ENCODE results near the gene BBS1. TPM values are rescaled to one million over a fixed set of nuclear protein-coding genes. Genes with fewer than 3 reads are reported as not detected.

BBS1 gene
- total and polyA plus RNA-seq, 4 donors, result 18.9 to 58.1 (median 31.1) TPM

GRCh38 chr11:66561178-66561974, 50.9 kb downstream of the BBS1 start:
- 80 to 83% methylated on average over 14 of the region's 14 CpGs for WGBS, 2 donors
- H3K27ac ChIP-seq (ENCODE audit: low read depth in 1 of 2, low read length in 2 of 2), result no peak overlapping the region
- H3K4me3 ChIP-seq (ENCODE audit: low read length in 2 of 2), result no peak overlapping the region
- ATAC-seq (ENCODE audit: low FRiP score) (no peak), DNase-seq (no peak)
- no peaks in the 10 kb centered on the region for H3K4me1 ChIP-seq (ENCODE audit: control insufficient read depth in 1 of 2, insufficient read depth in 2 of 2, low read length in 2 of 2)
- no peaks in the 10 kb centered on the region for H3K9me3 ChIP-seq (ENCODE audit: control insufficient read depth, low read length)
- intact Hi-C loops (cut with DNase I), result loop anchor here in 1 of 2 donors (10.0 kb wide), 1 partner anchor 273 kb away; no protein-coding TSS in a partner anchor
- no peaks in the 10 kb centered on the region for H3K36me3 ChIP-seq (ENCODE audit: control insufficient read depth in 1 of 2, insufficient read depth in 2 of 2, low read length in 1 of 2)
- H3K27me3 ChIP-seq (ENCODE audit: control insufficient read depth in 1 of 2, insufficient read depth in 2 of 2, low read length in 1 of 2), result no peaks in the 10 kb centered on the region

GRCh38 chr11:66561975-66562248, 51.5 kb downstream of the BBS1 start:
- intact Hi-C loops (cut with DNase I), result loop anchor here in 1 of 2 donors (10.0 kb wide), 1 partner anchor 273 kb away; no protein-coding TSS in a partner anchor
- H3K27ac ChIP-seq (ENCODE audit: low read depth in 1 of 2, low read length in 2 of 2), result no peak overlapping the region
- H3K4me3 ChIP-seq (ENCODE audit: low read length in 2 of 2), result no peak overlapping the region
- ATAC-seq (ENCODE audit: low FRiP score), result no peak
- no peaks in the 10 kb centered on the region for H3K27me3 ChIP-seq (ENCODE audit: control insufficient read depth in 1 of 2, insufficient read depth in 2 of 2, low read length in 1 of 2)
- WGBS, 2 donors, result 88 to 92% methylated on average over 9 of the region's 9 CpGs
- DNase-seq, result no peak
- no peaks in the 10 kb centered on the region for H3K4me1 ChIP-seq (ENCODE audit: control insufficient read depth in 1 of 2, insufficient read depth in 2 of 2, low read length in 2 of 2)
- H3K36me3 ChIP-seq (ENCODE audit: control insufficient read depth in 1 of 2, insufficient read depth in 2 of 2, low read length in 1 of 2), result no peaks in the 10 kb centered on the region
- no peaks in the 10 kb centered on the region for H3K9me3 ChIP-seq (ENCODE audit: control insufficient read depth, low read length)

- H3K27me3 ChIP-seq (ENCODE audit: control insufficient read depth in 1 of 2, insufficient read depth in 2 of 2, low read length in 1 of 2), result no peaks in the 10 kb centered on the region
- DNase-seq (no peak), ATAC-seq (ENCODE audit: low FRiP score) (no peak)
- H3K9me3 ChIP-seq (ENCODE audit: control insufficient read depth, low read length), result no peaks in the 10 kb centered on the region
- H3K4me1 ChIP-seq (ENCODE audit: control insufficient read depth in 1 of 2, insufficient read depth in 2 of 2, low read length in 2 of 2), result no peaks in the 10 kb centered on the region
- WGBS, 2 donors, result 81 to 95% methylated on average over 2 of the region's 2 CpGs
- H3K4me3 ChIP-seq (ENCODE audit: low read length in 2 of 2), result no peak overlapping the region
- H3K27ac ChIP-seq (ENCODE audit: low read depth in 1 of 2, low read length in 2 of 2), result no peak overlapping the region
- intact Hi-C loops (cut with DNase I), result loop anchor here in 1 of 2 donors (10.0 kb wide), 1 partner anchor 273 kb away; no protein-coding TSS in a partner anchor
- no peaks in the 10 kb centered on the region for H3K36me3 ChIP-seq (ENCODE audit: control insufficient read depth in 1 of 2, insufficient read depth in 2 of 2, low read length in 1 of 2)
Observed at GRCh38 chr11:66562275-66562674, 51.8 kb downstream of the BBS1 start.

GRCh38 chr11:66562907-66563583, 52.6 kb downstream of the BBS1 start:
- no peaks in the 10 kb centered on the region for H3K9me3 ChIP-seq (ENCODE audit: control insufficient read depth, low read length)
- no peak for ATAC-seq (ENCODE audit: low FRiP score)
- intact Hi-C loops (cut with DNase I), result loop anchor here in 1 of 2 donors (10.0 kb wide), 1 partner anchor 272 kb away; no protein-coding TSS in a partner anchor
- no peaks in the 10 kb centered on the region for H3K27me3 ChIP-seq (ENCODE audit: control insufficient read depth in 1 of 2, insufficient read depth in 2 of 2, low read length in 1 of 2)
- H3K4me3 ChIP-seq (ENCODE audit: low read length in 2 of 2), result no peak overlapping the region
- 89 to 91% methylated on average over 17 to 20 of the region's 20 CpGs for WGBS, 2 donors
- H3K4me1 ChIP-seq (ENCODE audit: control insufficient read depth in 1 of 2, insufficient read depth in 2 of 2, low read length in 2 of 2), result no peaks in the 10 kb centered on the region
- DNase-seq, result peak in 1 of 2 donors; percentile 70
- no peak overlapping the region for H3K27ac ChIP-seq (ENCODE audit: low read depth in 1 of 2, low read length in 2 of 2)
- H3K36me3 ChIP-seq (ENCODE audit: control insufficient read depth in 1 of 2, insufficient read depth in 2 of 2, low read length in 1 of 2), result no peaks in the 10 kb centered on the region

- WGBS, 2 donors, result 91 to 96% methylated on average over 10 of the region's 10 CpGs
- peak in 1 of 2 donors; percentile 55 for DNase-seq
- ATAC-seq (ENCODE audit: low FRiP score), result no peak
- no peak overlapping the region for H3K4me3 ChIP-seq (ENCODE audit: low read length in 2 of 2)
- intact Hi-C loops (cut with DNase I), result loop anchor here in 1 of 2 donors (10.0 kb wide), 1 partner anchor 271 kb away; no protein-coding TSS in a partner anchor
- no peaks in the 10 kb centered on the region for H3K27me3 ChIP-seq (ENCODE audit: control insufficient read depth in 1 of 2, insufficient read depth in 2 of 2, low read length in 1 of 2)
- no peaks in the 10 kb centered on the region for H3K9me3 ChIP-seq (ENCODE audit: control insufficient read depth, low read length)
- H3K36me3 ChIP-seq (ENCODE audit: control insufficient read depth in 1 of 2, insufficient read depth in 2 of 2, low read length in 1 of 2), result no peaks in the 10 kb centered on the region
- H3K27ac ChIP-seq (ENCODE audit: low read depth in 1 of 2, low read length in 2 of 2), result no peak overlapping the region
- H3K4me1 ChIP-seq (ENCODE audit: control insufficient read depth in 1 of 2, insufficient read depth in 2 of 2, low read length in 2 of 2), result no peaks in the 10 kb centered on the region
Observed at GRCh38 chr11:66563832-66564231, 53.4 kb downstream of the BBS1 start.

GRCh38 chr11:66564538-66564937, 54.1 kb downstream of the BBS1 start:
- peak in 1 of 2 donors; percentile 51 for DNase-seq
- ATAC-seq (ENCODE audit: low FRiP score), result no peak
- no peaks in the 10 kb centered on the region for H3K36me3 ChIP-seq (ENCODE audit: control insufficient read depth in 1 of 2, insufficient read depth in 2 of 2, low read length in 1 of 2)
- WGBS, 2 donors, result 91 to 92% methylated on average over 14 of the region's 14 CpGs
- H3K4me1 ChIP-seq (ENCODE audit: control insufficient read depth in 1 of 2, insufficient read depth in 2 of 2, low read length in 2 of 2), result no peaks in the 10 kb centered on the region
- intact Hi-C loops (cut with DNase I), result loop anchor here in 1 of 2 donors (10.0 kb wide), 1 partner anchor 270 kb away; no protein-coding TSS in a partner anchor
- no peaks in the 10 kb centered on the region for H3K27me3 ChIP-seq (ENCODE audit: control insufficient read depth in 1 of 2, insufficient read depth in 2 of 2, low read length in 1 of 2)
- H3K9me3 ChIP-seq (ENCODE audit: control insufficient read depth, low read length), result no peaks in the 10 kb centered on the region
- no peak overlapping the region for H3K4me3 ChIP-seq (ENCODE audit: low read length in 2 of 2)
- H3K27ac ChIP-seq (ENCODE audit: low read depth in 1 of 2, low read length in 2 of 2), result no peak overlapping the region

- H3K27me3 ChIP-seq (ENCODE audit: control insufficient read depth in 1 of 2, insufficient read depth in 2 of 2, low read length in 1 of 2), result no peaks in the 10 kb centered on the region
- DNase-seq, result no peak
- WGBS, 2 donors, result 86 to 87% methylated on average over 5 of the region's 5 CpGs
- H3K4me1 ChIP-seq (ENCODE audit: control insufficient read depth in 1 of 2, insufficient read depth in 2 of 2, low read length in 2 of 2), result no peaks in the 10 kb centered on the region
- H3K36me3 ChIP-seq (ENCODE audit: control insufficient read depth in 1 of 2, insufficient read depth in 2 of 2, low read length in 1 of 2), result no peaks in the 10 kb centered on the region
- no peak overlapping the region for H3K4me3 ChIP-seq (ENCODE audit: low read length in 2 of 2)
- no peak for ATAC-seq (ENCODE audit: low FRiP score)
- H3K9me3 ChIP-seq (ENCODE audit: control insufficient read depth, low read length), result no peaks in the 10 kb centered on the region
- H3K27ac ChIP-seq (ENCODE audit: low read depth in 1 of 2, low read length in 2 of 2), result no peak overlapping the region
- intact Hi-C loops (cut with DNase I), result loop anchor here in 1 of 2 donors (10.0 kb wide), 1 partner anchor 270 kb away; no protein-coding TSS in a partner anchor
Observed at GRCh38 chr11:66564984-66565383, 54.5 kb downstream of the BBS1 start.

- intact Hi-C loops (cut with DNase I), result loop anchor here in 1 of 2 donors (10.0 kb wide), 1 partner anchor 269 kb away; no protein-coding TSS in a partner anchor
- Histone ChIP-seq H3K27me3 (ENCODE audit: control insufficient read depth in 1 of 2, insufficient read depth in 2 of 2, low read length in 1 of 2) (no peaks in the 10 kb centered on the region), H3K4me1 (ENCODE audit: control insufficient read depth in 1 of 2, insufficient read depth in 2 of 2, low read length in 2 of 2) (no peaks in the 10 kb centered on the region), H3K27ac (ENCODE audit: low read depth in 1 of 2, low read length in 2 of 2) (no peak overlapping the region), H3K9me3 (ENCODE audit: control insufficient read depth, low read length) (no peaks in the 10 kb centered on the region), H3K36me3 (ENCODE audit: control insufficient read depth in 1 of 2, insufficient read depth in 2 of 2, low read length in 1 of 2) (no peaks in the 10 kb centered on the region), H3K4me3 (ENCODE audit: low read length in 2 of 2) (no peak overlapping the region)
- 95 to 96% methylated on average over 8 of the region's 8 CpGs for WGBS, 2 donors
- ATAC-seq (ENCODE audit: low FRiP score) (no peak), DNase-seq (no peak)
Observed at GRCh38 chr11:66566221-66566620, 55.8 kb downstream of the BBS1 start.

Measured in aorta (tissue), 5 donors.